AG09309 (cell line): ENCODE measurements around the gene OR13C9.
"Not testable (repeated sequence)": the region's sequence is repeated elsewhere in the genome, so short reads cannot be mapped to it uniquely, and the experiment has no call there.

ENCODE experiments used
- DNase-seq: peaks from one replicate; pipeline ENCODE4 v3.0.0-alpha.2; 2010; ENCODE audit warnings: low read depth
- H3K4me3 ChIP-seq: 2 replicates; pipeline ENCODE4 v1.5.1; 2011; ENCODE audit warnings: mild to moderate bottlenecking, low read depth, low read length, moderate library complexity; ENCODE audit not compliant: control insufficient read depth
- CTCF ChIP-seq: IDR thresholded peaks from 2 replicates; pipeline ENCODE4 v1.5.1; 2011; ENCODE audit warnings: mild to moderate bottlenecking, low read depth, low read length, inconsistent platforms; ENCODE audit not compliant: insufficient read depth, control insufficient read depth; ENCODE audit errors: missing control alignments

Gene OR13C9

DNA sequence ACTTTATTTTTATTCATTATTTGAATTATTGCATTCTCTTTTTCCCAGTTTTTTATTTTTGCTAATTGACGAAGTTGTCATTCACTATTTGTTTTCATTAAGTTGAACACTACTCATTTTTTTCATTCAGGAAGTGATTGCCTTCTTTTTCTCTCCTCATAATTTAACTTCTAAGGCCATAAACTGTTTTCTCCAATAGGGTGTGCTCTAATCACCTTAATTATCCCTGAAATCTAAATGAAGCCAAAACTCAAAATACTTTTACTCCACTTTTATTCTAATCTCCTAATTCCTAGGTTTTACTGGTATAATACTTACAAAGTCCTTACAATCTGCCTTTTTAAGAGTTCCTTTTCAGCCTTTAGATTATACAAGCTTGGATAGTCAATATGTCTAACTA, 9.7 kb downstream of the OR13C9 start:
- H3K4me3 ChIP-seq: no peak overlapping the region
- no peak for DNase-seq
- no peak for TF ChIP-seq CTCF

DNA sequence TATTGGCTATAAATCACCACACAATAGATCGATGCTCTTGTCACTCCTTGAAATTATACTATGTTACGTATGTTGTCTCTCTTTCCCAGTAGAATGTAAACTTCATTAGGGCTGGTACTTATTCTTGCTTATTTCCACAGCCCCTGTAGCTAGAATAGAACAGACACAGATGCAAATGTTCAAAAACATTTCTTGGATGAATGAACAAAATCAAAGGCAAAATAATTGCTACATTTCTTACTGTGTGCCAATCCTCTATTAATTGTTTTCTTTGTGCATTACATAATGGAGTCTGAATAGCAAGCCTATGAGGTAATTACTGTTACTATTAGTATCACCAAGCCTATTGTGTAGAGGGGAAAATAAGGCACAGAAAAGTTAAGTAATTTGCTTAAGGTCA, 11.9 kb downstream of the OR13C9 start:
- no peak for TF ChIP-seq CTCF
- no peak overlapping the region for H3K4me3 ChIP-seq
- no peak for DNase-seq

- DNase-seq, H3K4me3 ChIP-seq: not testable (repeated sequence)
Measured at GRCh38 chr9:104605527-104605926, 12.5 kb downstream of the OR13C9 start, which contains the start of gene OR13C2. Gene OR13C2, minus strand, starts transcription at chr9:104605627. Its CDS starts 0 bp downstream, at chr9:104605627.

DNA sequence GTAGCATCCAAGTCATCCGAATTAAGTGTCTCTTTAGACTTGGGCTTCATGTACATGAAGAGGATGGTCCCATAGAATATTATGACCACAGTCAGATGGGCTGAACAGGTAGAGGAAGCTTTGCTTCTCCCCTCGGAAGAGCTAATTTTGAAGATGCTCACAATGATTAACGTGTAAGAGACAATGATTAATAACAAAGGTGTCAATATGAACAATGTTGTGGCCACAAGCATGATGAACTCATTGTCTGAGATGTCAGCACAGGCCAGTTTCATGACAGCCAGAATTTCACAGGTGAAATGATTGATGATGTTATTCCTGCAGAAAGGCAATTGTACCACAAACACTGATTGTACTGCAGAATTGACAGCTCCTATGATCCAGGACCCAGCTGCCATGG, 13.2 kb downstream of the OR13C9 start:
- DNase-seq: no peak
- TF ChIP-seq CTCF: no peak
- no peak overlapping the region for H3K4me3 ChIP-seq

GRCh38 chr9:104599313-104599712, 18.7 kb downstream of the OR13C9 start, which contains the start of gene OR13C5:
Gene OR13C5, minus strand, starts transcription at chr9:104599413. Its CDS starts 0 bp downstream, at chr9:104599413.
- H3K4me3 ChIP-seq, DNase-seq: not testable (repeated sequence)

GRCh38 chr9:104598749-104599148, 19.3 kb downstream of the OR13C9 start:
- DNase-seq, H3K4me3 ChIP-seq: not testable (repeated sequence)

- no peak for DNase-seq
- TF ChIP-seq CTCF: no peak
- no peak overlapping the region for H3K4me3 ChIP-seq
Measured at GRCh38 chr9:104589626-104590025, 28.4 kb downstream of the OR13C9 start.

DNA sequence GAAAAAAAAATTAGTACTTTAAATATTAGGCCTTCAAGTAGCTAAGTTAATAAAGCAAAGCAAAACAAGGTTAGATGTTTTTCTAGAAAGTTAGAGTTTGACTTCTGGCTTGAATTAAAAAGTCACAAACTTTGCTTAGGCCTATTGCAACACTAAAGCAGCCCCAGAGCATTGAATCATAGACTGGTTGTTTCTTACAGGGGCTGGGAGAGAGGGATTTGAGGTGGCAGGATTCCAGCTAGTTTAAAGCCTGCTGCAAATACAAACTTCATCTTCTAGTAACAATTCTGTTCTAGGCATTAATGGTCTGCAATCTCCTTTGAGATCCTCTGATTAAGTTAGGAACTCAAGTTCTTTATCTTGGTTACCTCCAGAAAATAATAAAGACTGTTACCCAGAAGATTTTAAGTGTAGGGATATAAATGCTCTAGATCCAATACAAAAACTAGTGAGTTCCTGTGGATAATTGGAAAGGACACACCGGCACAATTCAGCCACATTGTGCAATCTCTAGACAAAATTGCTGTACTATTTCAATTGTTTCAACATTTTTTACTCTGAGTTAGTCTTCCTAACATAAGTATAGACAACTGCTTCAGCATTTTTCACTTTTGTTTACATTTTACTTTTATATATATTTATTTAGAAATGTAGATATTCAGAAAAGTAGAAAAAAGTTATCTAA, 31.4 kb downstream of the OR13C9 start:
- no peak for TF ChIP-seq CTCF
- peak; percentile 14 for DNase-seq
- H3K4me3 ChIP-seq: no peak overlapping the region
